Posterior cingulate gyrus (tissue), 11 donors: ENCODE results near the gene AUTS2.

Experiments used
- DNase-seq, 10 donors: peaks; one replicate each; pipeline versions ENCODE4 v3.0.0 to v3.0.0-alpha.2; 2020 to 2021; ENCODE audit warnings: mixed read lengths in 3 of 10
- intact Hi-C: fragments of 100-400 bp; cut with DNase I; formaldehyde crosslinking; loops from one replicate; pipeline ENCODE4 v1.15.1; 2023

Gene AUTS2

DNA sequence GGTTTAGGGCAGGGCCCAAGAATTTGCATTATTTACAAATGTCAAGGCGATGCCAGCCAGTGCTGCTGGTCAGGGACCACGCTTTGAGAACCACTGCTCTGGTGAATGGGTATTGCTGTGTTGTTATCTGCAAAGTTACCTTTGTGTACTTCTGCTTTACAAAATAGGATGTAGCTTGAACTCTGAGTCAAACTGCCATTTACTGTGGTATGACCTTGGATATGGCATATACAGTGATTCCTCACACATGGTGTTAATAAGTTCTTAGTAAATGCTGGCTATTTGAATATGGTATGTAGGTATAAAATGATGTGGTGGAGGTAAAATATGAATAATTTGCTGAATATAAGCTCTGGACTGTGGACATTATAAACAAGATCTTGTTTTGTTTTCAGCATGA, 148.9 kb downstream of the AUTS2 start:
- DNase-seq: no peak
- intact Hi-C loops: no loop called here

DNA sequence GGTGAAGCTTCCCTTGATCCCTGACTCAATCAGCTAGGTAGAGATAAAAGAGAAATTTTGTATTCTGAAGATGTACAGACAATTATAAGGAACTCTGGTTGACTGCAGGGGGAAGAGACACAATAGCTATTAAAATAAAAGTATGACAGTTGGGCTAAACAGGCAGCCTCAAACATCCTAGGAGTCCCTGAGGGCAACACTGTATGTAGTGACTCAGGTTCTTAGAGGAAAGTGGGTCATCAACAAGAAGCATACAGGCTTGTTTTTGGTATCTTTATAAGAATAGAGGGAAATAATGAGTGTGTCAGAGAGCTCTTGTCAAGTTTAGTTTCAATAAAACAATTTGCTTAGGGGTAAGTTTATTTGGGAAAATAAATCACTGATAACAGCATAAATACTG, 150.3 kb downstream of the AUTS2 start:
- DNase-seq: no peak
- intact Hi-C loops: no loop called here

DNA sequence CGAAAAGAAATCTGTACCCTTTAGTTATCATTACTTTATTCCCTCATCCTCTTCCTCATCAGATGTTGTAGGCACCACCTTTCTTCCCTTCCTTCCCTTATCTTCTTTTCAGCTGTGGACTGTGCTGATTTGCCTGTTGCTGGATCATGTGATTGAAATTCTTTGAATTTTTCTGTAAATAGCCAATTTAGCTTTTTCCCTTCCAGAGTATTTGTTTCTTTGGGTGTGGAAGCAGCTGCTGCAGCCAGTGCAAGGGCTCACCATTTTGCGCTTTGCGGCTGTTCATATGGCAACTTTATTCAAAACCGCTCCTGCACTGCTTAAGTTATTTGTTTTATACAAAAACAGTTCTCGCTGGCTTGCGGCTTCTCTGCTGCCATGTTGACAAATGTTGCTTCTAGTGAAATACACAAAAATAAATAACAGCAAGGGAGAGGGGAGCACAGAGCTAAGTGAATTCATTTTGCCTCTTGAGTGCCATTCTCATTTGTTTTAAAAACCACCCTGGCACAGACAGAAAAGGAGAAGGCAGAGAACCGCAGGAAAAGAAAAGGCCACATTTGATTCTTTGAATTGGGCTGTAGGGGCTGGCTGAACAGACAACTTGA, 151.2 kb downstream of the AUTS2 start:
- intact Hi-C loops: no loop called here

DNA sequence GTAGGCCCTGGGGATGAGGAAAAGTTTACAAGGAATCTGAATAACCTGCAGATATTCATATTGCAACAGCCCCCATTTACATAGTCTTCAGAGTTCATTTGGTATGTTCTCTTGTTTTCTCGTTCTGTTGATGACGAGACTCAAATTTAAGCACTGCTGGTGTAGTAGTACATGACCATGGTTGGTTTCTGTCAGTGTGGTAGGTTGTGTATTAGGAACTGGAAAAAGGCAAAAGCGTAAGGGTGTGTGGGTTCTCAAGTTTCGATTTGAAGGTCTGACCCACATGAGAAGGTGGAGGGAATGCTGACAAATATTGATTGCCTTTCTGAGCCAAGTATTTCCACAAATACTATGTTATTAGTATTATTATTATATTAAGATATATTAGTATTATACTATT, 151.7 kb downstream of the AUTS2 start:
- intact Hi-C loops: no loop called here
- no peak for DNase-seq

More for the DNA sequence above, 151.2 kb downstream of the AUTS2 start:
- no peak for DNase-seq

DNA sequence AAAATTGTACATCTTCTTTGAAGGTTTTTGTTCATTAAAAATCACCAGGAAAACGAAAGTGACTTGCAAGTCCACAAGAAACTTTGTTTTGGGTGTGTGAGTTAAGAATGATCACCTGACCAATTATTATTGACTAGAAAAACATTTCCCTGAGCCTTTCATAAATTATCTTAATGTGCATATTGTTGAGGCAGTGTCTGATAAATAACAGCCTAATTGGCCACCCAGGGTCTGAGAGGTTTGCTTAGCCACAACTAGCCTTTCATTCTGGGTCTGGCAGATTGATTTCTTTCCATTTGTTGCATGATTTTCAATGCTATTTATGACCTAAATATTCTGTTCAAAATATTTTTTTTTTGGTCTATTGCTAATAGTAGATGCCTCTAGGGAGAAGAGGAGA, 152.8 kb downstream of the AUTS2 start:
- DNase-seq: no peak
- intact Hi-C loops: no loop called here

DNA sequence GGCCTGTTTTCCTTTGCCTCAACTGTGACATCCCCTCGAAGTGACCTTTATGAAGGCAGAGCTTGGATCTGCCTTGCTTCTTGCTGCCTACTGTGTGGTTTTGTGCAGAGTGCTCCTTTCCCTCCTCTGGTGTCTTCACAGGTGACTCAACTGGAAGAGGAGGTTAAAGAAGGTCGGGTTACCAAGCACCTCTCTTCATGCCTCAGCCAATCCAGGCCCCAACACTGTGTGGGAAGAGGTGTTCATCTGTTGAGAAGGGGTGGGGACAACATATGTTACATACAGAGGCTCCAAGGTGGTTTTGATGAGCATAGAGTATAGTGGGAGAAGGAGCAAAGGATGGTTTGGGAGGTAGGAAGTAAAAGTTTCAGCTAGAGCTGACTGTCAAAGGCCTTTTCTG, 155.7 kb downstream of the AUTS2 start:
- no peak for DNase-seq
- intact Hi-C loops: no loop called here

DNA sequence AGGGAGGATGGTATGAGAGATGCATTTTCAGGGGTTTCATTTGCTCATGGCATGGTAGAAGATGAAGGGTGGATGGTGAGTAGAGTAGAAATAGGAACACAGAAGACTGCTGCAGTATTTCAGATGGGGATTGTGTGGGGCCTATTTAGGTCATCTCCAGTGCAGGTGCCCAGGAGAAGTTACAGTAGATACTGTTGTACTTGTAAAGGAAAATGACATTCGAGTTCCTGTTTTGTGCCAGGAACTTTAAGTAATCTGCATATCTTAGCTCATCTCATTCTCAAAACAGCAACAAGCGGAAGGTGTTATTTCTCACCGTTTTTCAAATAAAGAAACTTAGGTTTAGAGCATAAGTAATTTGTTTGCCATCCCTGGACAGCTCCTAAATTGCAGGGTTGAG, 156.2 kb downstream of the AUTS2 start:
- intact Hi-C loops: no loop called here

DNA sequence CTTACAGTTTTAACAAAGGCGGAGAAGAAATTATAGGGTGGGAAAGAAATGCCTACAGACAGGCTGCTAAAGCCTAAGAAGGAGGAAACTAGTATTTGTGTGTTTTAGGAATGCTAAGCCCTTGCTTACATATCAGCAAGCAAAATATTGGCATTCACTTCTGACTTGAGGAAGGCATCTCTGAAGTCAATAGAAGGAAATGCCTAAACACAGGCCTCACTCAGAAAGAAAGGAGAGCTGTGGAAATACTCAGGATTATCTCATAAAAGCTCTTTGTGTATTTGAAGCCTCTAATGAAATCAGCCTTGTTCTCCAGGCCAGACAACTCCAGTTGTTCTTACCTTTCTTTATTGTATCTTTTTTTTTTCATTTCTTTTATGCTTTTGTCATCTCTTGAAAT, 158.0 kb downstream of the AUTS2 start:
- intact Hi-C loops: no loop called here
- no peak for DNase-seq

More for the DNA sequence above, 156.2 kb downstream of the AUTS2 start:
- no peak for DNase-seq

DNA sequence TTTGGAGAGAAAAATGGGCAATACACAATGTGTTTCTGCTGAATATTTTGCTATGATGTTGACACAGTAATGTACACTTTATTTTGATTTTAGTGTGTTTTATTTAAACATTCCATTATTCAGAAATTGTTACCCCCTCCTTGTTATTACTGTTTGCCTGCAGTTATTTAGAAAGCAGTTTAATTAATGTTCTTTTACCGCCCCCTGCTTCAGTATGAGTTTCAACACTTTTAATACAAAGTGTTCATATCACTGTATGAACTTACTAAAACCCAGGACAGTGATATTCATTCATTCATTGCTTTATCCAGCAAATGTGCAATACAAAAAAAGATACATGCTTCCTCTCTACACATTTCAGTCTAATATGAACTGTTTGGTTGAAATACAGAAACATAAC, 159.3 kb downstream of the AUTS2 start:
- no peak for DNase-seq
- intact Hi-C loops: no loop called here

DNA sequence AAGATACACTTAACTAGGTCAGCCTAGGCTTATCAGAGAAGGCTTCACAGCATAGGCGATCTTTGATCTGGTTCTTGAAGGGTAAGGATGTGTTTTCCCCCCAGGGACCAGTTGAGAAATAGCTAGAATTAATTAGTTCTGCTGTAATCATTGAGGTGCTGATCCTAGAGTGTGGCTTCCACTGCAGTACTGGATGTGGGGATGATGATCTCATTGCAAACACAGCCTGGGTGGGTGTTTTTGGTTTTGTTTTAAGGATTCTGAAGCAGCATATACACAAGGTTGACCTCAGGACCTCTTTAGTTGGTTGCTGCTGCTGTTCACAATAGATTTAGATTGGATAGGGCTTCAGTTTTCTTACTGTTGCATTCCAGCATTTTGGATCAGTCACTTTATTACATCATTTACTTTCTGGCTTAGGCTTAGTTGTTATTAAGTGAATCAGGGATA, 159.7 kb downstream of the AUTS2 start:
- intact Hi-C loops: no loop called here
- no peak for DNase-seq

DNA sequence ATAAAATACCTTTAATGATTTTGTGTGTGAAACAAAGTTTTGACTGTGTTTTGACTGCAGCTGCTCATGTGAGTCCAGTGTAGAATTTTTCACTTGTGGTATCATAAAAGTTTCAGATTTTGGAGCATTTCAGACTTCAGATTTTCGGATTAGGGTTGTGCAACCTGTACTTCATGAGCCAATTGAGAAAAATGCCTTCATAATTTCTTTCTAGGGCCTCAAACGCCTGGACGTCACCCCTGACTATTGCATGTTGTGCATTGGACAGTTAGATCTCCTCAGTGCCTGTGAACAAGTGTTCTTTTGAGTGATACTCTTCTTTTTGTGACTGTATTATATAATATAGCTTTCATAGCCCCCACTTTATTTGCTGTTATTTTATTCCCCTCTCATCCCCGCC, 161.1 kb downstream of the AUTS2 start:
- intact Hi-C loops: no loop called here
- no peak for DNase-seq

DNA sequence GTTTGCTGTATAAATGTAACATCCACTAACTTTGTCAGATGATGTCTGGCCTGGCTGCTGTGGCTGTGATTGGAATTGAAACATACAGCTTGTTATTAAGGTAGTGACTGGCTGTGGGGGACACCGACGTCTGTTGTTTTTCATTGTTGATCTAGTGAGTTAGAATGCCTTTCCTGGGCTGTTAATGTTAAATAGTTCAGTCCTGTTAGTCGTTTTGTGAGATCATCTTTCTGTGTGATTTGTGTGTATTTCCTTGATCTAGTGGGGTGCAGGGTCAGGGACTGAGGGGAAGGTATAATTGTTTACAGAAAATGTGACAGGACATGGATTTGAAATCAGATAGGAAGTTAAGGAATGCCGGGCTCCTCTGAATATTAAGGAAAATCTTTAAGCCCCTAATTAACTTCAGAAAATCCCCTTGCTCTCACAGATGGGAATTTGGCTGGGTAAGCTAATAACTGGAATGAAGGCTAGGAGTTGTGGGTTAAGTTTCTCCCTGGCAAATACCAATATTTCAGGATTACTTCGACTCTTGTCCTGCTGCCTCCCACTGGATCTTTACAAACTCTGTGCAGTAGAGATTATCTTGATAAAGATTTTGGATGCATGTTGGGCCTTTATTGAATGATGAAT, 163.1 kb downstream of the AUTS2 start:
- DNase-seq: no peak
- intact Hi-C loops: no loop called here

DNA sequence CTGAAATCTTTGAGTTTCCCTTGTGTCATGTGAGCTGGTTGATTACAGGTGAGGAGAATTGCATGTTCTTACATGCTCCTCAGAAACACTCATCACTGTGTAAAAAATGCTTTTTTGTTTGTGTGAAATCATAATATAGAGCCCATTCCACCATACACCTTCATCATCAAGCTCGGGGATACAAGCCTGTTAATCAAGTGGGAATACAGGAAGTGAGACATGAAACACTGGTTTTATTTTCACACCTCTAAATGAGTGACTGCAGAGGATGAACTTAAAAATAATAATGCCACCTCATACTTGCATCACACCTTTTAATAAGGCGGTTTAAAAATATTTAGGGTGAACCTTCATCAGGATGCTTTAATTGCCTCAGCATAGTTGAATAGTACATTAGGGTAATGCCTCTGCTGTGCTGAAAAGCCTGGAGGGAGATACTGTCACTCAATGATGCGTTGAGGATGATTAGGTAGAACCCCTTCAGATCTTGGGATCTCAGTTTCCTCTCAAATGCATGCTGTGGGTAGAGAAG, 164.6 kb downstream of the AUTS2 start:
- no peak for DNase-seq
- intact Hi-C loops: no loop called here

DNA sequence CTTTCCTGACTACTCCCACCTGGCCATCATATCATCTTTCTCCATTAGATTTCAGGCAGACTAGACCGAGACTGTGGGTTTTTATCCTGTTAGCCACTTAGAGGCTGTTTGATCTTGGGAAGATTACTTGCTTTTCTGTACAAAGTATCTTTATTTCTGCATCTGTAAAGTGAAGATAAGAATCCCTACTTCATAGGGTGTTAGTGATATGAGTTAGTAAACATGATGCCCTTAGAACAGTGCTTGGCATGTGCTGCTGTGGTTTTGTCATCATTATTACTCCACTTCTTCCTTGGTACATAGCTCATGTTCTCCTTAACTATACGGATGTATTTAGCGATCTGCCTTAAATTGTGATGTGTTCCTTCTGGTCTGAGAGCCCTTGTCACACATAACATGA, 165.2 kb downstream of the AUTS2 start:
- intact Hi-C loops: no loop called here
- DNase-seq: no peak

DNA sequence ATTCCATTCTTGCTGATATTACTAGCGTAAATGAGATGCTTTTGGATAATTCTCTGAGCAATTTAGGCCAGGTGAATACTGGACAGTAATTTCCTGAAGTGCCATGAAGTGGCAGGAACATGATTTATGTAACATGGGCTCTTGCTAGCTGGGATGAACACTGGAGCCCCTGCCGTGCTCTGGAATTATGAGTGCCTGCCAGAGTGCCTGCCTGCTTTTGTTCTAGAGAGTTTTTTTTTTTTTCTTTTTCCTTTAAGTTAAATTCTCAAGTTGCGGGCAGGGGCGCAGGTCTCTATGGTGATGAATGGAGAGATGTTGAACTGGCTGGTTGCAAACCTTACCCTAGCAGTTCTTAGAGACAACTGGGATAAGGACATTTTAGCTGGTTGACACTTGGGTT, 165.9 kb downstream of the AUTS2 start:
- no peak for DNase-seq
- intact Hi-C loops: no loop called here

DNA sequence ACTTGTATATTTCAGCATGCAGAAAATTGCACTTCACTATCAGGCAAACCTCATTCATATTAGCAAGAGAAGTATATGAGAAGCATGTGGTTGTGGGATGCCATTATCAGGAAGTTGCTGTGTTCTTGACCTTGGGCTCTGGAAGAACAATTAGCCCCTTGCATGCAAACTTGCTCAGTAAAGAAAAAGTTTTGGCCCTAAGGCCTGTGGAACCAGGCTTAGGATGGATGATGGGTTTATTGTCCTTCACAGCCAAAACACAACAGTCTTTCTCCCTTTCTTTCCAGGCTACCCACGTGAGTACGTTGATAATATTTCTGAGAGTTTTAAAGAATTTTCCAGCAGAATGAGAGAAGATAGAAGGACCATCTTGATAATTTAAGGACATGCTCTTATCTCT, 166.4 kb downstream of the AUTS2 start:
- DNase-seq: no peak
- intact Hi-C loops: no loop called here

DNA sequence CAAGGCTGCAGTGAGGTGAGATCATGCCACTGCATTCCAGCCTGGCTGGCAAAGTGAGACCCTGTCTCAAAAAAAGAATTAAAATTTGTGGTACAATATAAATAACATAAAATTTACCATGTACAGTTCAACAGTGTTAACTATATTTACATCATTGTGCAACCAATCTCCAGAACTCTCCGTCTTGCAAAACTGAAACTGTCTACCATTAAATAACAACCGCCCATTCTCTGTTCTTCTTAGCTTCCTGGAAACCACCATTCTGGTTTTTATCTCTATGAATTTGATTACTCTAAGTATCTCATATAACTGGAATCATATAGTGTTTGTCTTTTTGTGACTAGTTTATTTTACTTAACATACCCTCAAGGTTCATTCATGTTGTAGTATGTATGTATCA, 167.6 kb downstream of the AUTS2 start:
- DNase-seq: no peak
- intact Hi-C loops: no loop called here

DNA sequence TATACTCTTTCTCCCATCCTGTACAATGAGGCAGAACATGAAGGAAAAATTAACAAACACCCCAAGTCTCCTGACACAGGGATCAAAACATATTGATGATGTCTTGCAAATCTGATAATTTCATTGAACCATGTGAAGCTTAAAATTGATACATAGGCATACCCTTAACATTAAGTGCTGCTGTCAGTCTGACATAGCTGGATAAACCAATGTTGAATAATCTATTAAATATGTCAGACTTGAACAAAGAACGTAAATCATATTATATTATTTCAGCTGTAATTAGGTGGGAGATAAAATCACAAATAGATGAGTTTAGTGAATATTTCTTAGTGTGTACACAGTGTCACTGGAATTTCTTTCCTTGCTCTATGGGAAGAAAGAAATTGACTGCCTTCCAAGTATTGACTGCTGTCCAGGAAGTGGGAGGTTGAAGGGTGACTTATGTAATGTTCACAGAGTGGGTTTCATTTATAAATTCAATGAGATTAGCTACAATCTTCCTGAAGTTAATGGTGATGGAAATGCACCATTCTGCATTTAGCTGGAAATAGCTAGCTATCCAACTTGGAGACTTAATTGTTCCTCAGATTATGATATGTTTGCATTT, 170.8 kb downstream of the AUTS2 start:
- intact Hi-C loops: no loop called here
- DNase-seq: no peak

DNA sequence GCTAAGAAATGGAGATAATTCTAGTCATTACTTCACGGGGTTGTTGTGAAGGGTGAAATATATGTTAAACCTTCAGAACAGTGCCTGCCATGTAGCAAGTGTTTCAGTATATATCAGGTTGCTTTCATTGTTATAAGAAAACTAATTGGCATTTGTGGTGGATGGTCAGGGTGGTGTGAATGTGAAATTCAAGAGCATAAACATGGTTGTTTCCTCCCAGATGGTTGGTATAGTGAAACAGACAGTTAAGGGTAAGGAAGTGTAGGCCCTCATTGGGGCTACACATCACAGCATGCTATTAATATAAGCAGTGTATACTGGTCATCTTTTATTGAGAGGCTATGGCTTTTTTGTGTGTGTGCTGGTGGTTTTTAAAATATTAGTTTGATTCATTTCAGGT, 171.6 kb downstream of the AUTS2 start:
- intact Hi-C loops: no loop called here
- DNase-seq: no peak

DNA sequence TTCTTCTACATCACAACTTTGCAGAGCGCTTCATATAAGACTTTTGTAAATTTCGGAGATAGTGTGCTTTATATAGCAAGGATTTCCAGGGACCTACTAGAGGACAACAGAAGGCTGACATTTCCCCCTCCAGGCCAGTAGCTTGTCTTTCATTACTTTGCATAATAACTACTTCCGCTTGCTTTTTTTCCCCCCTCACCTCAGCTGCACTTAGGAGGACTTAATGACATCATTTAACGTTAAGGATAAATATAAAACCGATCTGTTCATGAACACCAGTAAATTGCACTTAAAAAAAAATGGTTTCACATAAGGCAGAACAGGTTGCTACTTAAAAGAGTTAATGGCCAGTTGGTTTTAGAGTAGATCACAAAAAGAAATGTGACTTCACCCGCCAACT, 172.3 kb downstream of the AUTS2 start:
- intact Hi-C loops: no loop called here

DNA sequence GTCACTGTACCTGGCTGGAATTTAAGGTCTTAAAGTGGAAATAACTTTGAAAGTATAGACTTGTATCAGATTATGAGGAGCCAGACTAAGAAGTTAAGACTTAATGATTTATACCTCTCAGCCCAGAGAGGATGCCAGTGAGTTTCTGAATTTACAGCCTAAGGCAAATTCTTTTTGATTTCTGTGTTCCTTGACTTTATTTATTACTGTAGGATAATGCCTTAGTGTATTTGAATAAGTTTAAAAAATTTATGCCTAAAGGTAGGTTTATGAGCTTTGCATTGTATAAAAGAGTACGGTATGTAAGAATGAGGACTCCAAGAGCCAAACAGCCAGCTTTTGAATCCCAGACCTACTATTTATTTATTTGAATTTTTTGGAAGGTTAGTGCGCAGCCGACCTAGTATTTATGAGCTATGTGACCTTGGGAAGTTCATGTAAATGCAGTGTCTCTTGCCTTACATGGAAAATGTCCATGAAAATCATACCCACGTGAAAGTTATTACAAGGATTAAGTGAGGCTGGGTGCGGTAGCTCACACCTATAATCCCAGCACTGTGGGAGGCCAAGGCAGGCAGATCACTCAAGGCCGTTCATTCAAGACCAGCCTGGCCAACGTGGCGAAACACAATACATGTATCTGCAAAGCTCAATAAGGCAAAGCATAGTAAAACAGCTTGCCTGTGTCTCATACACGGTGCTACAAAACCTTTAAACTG, 174.6 kb downstream of the AUTS2 start:
- intact Hi-C loops: no loop called here
- no peak for DNase-seq

More for the DNA sequence above, 172.3 kb downstream of the AUTS2 start:
- no peak for DNase-seq
